Left ventricle myocardium inferior (tissue), 1 donor: ENCODE measurements around the gene CMIP. TPM values are rescaled to one million over a fixed set of nuclear protein-coding genes. Genes with fewer than 3 reads are reported as not detected.

Experiments
- DNase-seq: peaks from one replicate; pipeline ENCODE4 v3.0.0-alpha.2; 2020
- H3K27ac ChIP-seq: fragments of 200-600 bp; replicated peaks from 2 replicates; pipeline ENCODE4 v1.8.0; 2021
- H3K27me3 ChIP-seq: fragments of 200-600 bp; 2 replicates; pipeline ENCODE4 v1.8.0; 2021; ENCODE audit warnings: low read depth
- H3K36me3 ChIP-seq: fragments of 200-600 bp; 2 replicates; pipeline ENCODE4 v1.8.0; 2021
- H3K4me1 ChIP-seq: fragments of 200-600 bp; 2 replicates; pipeline ENCODE4 v1.8.0; 2021
- H3K4me3 ChIP-seq: fragments of 200-600 bp; 2 replicates; pipeline ENCODE4 v1.8.0; 2021; ENCODE audit warnings: mild to moderate bottlenecking, moderate library complexity
- H3K9me3 ChIP-seq: fragments of 200-600 bp; replicated peaks from 2 replicates; pipeline ENCODE4 v1.8.0; 2021
- CTCF ChIP-seq: fragments of 200-600 bp; IDR thresholded peaks from 2 replicates; pipeline ENCODE4 v1.8.0; 2021; ENCODE audit warnings: antibody characterized with exemption, mild to moderate bottlenecking, borderline replicate concordance
- intact Hi-C: fragments of 100-400 bp; cut with micrococcal nuclease; formaldehyde crosslinking; loops from one replicate; pipeline ENCODE4 v1.11.0; 2022
- total RNA-seq: library from RNA; stranded (reverse); fragmentation: NEBNext Ultra II Directional; extraction: Animal tissue kit (Norgen Biotek cat#: 25700); gene quantifications from one replicate; pipeline ENCODE4 v1.2.1, GENCODE V29; 2021
- donor health status: DM: no; HTN: yes; CAD: no; lungs with severe emphysema.

CMIP gene
- total RNA-seq, 1 donor from 2014 or later = 11.2 TPM

GRCh38 chr16:81551821-81552304, 107.3 kb downstream of the CMIP start:
- Histone ChIP-seq H3K9me3 (no peaks in the 10 kb centered on the region), H3K27ac (peak overlapping the region; percentile 17), H3K27me3 (no peaks in the 10 kb centered on the region), H3K36me3 (no peaks in the 10 kb centered on the region), H3K4me1 (peaks cover 68% of the 10 kb centered on the region), H3K4me3 (no peak overlapping the region)
- peak; percentile 36 for DNase-seq
- no peak for TF ChIP-seq CTCF
- intact Hi-C loops = no loop called here

GRCh38 chr16:81552743-81553079, 108.1 kb downstream of the CMIP start:
- H3K36me3 ChIP-seq = no peaks in the 10 kb centered on the region
- H3K4me3 ChIP-seq = no peak overlapping the region
- no peaks in the 10 kb centered on the region for H3K27me3 ChIP-seq
- peak overlapping the region; percentile 50 for H3K27ac ChIP-seq
- no peak for DNase-seq
- intact Hi-C loops = no loop called here
- H3K4me1 ChIP-seq = peaks cover 67% of the 10 kb centered on the region
- H3K9me3 ChIP-seq = no peaks in the 10 kb centered on the region
- TF ChIP-seq CTCF = no peak

GRCh38 chr16:81553080-81553813, 108.6 kb downstream of the CMIP start:
- intact Hi-C loops = no loop called here

GRCh38 chr16:81553814-81554675, 109.4 kb downstream of the CMIP start:
- no peaks in the 10 kb centered on the region for H3K36me3 ChIP-seq
- H3K4me3 ChIP-seq = no peak overlapping the region
- no peak for TF ChIP-seq CTCF
- intact Hi-C loops = no loop called here
- H3K9me3 ChIP-seq = no peaks in the 10 kb centered on the region
- DNase-seq = no peak
- peaks cover 57% of the 10 kb centered on the region for H3K4me1 ChIP-seq
- peak overlapping the region; percentile 50 for H3K27ac ChIP-seq
- H3K27me3 ChIP-seq = no peaks in the 10 kb centered on the region

More at GRCh38 chr16:81553080-81553813, 108.6 kb downstream of the CMIP start:
- TF ChIP-seq CTCF = no peak
- peak overlapping the region; percentile 50 for H3K27ac ChIP-seq
- peaks cover 65% of the 10 kb centered on the region for H3K4me1 ChIP-seq
- no peaks in the 10 kb centered on the region for H3K36me3 ChIP-seq
- no peaks in the 10 kb centered on the region for H3K9me3 ChIP-seq
- DNase-seq = no peak
- H3K4me3 ChIP-seq = no peak overlapping the region
- no peaks in the 10 kb centered on the region for H3K27me3 ChIP-seq

- Histone ChIP-seq H3K4me3 (no peak overlapping the region), H3K9me3 (no peaks in the 10 kb centered on the region), H3K36me3 (no peaks in the 10 kb centered on the region), H3K27ac (peak overlapping the region; percentile 50), H3K27me3 (no peaks in the 10 kb centered on the region), H3K4me1 (peaks cover 51% of the 10 kb centered on the region)
- intact Hi-C loops = no loop called here
- TF ChIP-seq CTCF = no peak
- DNase-seq = no peak
Measured at GRCh38 chr16:81554979-81555378, 110.4 kb downstream of the CMIP start.
